Measurements from ENCODE around the gene KCNJ9. TPM values are rescaled to one million over a fixed set of nuclear protein-coding genes. Genes with fewer than 3 reads are reported as not detected.

Gene KCNJ9
- total and polyA plus RNA-seq, 2 of the 4 experiments (the other 2 are of a cell fraction), result not detected

GRCh38 chr1:160112357-160112756 lies 31.0 kb downstream of the KCNJ9 start:
- H3K4me2 ChIP-seq (ENCODE audit: low read depth, low read length), result no peak overlapping the region
- 86% methylated on average over 4 of the region's 12 CpGs; no CpG with 5 or more reads in 1 of the 2 experiments for WGBS, 2 experiments (ENCODE audit: extremely low coverage in 2 of 2, insufficient read length in 1 of 2)
- H2AK9ac ChIP-seq (replicated peaks; ENCODE audit: low read depth, low read length, poor library complexity), result no peak overlapping the region
- H3K18ac ChIP-seq (ENCODE audit: low read depth, low read length), result no peak overlapping the region
- no peak overlapping the region for H2BK5ac ChIP-seq (ENCODE audit: low read depth, low read length, poor library complexity, severe bottlenecking)
- dilution Hi-C loops (cut with HindIII; ENCODE audit: low sequenced_read_pairs, unreplicated experiment), result no loop called here
- no peak overlapping the region for H2BK120ac ChIP-seq (ENCODE audit: low read depth, low read length)
- DNase-seq, result no peak
- ChIA-PET CTCF (interaction anchor here (0.6 kb wide), 1 partner anchor 10 kb away, joined by 5 read pairs; no protein-coding TSS in a partner anchor), POLR2A (ENCODE audit: unreplicated experiment) (no interaction called here)
- H2AFZ ChIP-seq (replicated peaks; ENCODE audit: low read length, poor library complexity), result no peak overlapping the region
- H3K9me3 ChIP-seq (ENCODE audit: control insufficient read depth, insufficient read depth, low read length), result no peaks in the 10 kb centered on the region
- no peak overlapping the region for H3K4me3 ChIP-seq (ENCODE audit: insufficient read depth, low read depth, low read length)
- H3K27me3 ChIP-seq (ENCODE audit: control insufficient read depth, insufficient read depth, low read length), result peaks cover 58% of the 10 kb centered on the region
- H3K9me1 ChIP-seq (ENCODE audit: insufficient read depth, low read length), result no peaks in the 10 kb centered on the region; the same call in 1 of the 2 replicates
- H3K27ac ChIP-seq (ENCODE audit: insufficient read depth, low read length), result no peak overlapping the region
- no peak overlapping the region for H3K9ac ChIP-seq (ENCODE audit: low read depth, low read length)
- no TSS peak for BruUV-seq (replicated peaks)
- TF ChIP-seq BHLHE40 (IDR thresholded peaks at IDR 0.05; ENCODE audit: low read depth, low read length), result no peak
- no peak for TF ChIP-seq NFE2L2 (IDR thresholded peaks at IDR 0.05; ENCODE audit: low read depth, low read length)
- TF ChIP-seq CHD1 (IDR thresholded peaks at IDR 0.05; ENCODE audit: low read depth, low read length), result no peak
- no peak for TF ChIP-seq MXI1 (IDR thresholded peaks at IDR 0.05; ENCODE audit: borderline replicate concordance, low read depth, low read length)
- TF ChIP-seq POLR2A (IDR thresholded peaks at IDR 0.05; ENCODE audit: low read depth, low read length), result no peak
- TF ChIP-seq, protein P1, sequence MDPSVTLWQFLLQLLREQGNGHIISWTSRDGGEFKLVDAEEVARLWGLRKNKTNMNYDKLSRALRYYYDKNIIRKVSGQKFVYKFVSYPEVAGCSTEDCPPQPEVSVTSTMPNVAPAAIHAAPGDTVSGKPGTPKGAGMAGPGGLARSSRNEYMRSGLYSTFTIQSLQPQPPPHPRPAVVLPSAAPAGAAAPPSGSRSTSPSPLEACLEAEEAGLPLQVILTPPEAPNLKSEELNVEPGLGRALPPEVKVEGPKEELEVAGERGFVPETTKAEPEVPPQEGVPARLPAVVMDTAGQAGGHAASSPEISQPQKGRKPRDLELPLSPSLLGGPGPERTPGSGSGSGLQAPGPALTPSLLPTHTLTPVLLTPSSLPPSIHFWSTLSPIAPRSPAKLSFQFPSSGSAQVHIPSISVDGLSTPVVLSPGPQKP (IDR thresholded peaks at IDR 0.05; ENCODE audit: borderline replicate concordance, low read depth, low read length), result no peak
- TF ChIP-seq MAFK (IDR thresholded peaks at IDR 0.05; ENCODE audit: low read depth, low read length), result no peak
- TF ChIP-seq, protein P2, sequence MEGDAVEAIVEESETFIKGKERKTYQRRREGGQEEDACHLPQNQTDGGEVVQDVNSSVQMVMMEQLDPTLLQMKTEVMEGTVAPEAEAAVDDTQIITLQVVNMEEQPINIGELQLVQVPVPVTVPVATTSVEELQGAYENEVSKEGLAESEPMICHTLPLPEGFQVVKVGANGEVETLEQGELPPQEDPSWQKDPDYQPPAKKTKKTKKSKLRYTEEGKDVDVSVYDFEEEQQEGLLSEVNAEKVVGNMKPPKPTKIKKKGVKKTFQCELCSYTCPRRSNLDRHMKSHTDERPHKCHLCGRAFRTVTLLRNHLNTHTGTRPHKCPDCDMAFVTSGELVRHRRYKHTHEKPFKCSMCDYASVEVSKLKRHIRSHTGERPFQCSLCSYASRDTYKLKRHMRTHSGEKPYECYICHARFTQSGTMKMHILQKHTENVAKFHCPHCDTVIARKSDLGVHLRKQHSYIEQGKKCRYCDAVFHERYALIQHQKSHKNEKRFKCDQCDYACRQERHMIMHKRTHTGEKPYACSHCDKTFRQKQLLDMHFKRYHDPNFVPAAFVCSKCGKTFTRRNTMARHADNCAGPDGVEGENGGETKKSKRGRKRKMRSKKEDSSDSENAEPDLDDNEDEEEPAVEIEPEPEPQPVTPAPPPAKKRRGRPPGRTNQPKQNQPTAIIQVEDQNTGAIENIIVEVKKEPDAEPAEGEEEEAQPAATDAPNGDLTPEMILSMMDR (conservative IDR thresholded peaks at IDR 0.05; ENCODE audit: low read depth, low read length), result no peak
- TF ChIP-seq CEBPB (IDR thresholded peaks at IDR 0.05; ENCODE audit: low read depth, low read length), result no peak
- TF ChIP-seq RCOR1 (IDR thresholded peaks at IDR 0.05; ENCODE audit: insufficient replicate concordance, low read length), result no peak
- no peak for TF ChIP-seq RFX5 (IDR thresholded peaks at IDR 0.05; ENCODE audit: low read depth, low read length)
- TF ChIP-seq FOS (IDR thresholded peaks at IDR 0.05; ENCODE audit: low read depth, low read length), result no peak
- TF ChIP-seq MAZ (IDR thresholded peaks at IDR 0.05; ENCODE audit: borderline replicate concordance, low read depth, low read length), result no peak
- no peak for TF ChIP-seq SMC3 (IDR thresholded peaks at IDR 0.05; ENCODE audit: low read depth, low read length)
- TF ChIP-seq RAD21 (IDR thresholded peaks at IDR 0.05; ENCODE audit: low read length), result no peak
- TF ChIP-seq, protein P3, sequence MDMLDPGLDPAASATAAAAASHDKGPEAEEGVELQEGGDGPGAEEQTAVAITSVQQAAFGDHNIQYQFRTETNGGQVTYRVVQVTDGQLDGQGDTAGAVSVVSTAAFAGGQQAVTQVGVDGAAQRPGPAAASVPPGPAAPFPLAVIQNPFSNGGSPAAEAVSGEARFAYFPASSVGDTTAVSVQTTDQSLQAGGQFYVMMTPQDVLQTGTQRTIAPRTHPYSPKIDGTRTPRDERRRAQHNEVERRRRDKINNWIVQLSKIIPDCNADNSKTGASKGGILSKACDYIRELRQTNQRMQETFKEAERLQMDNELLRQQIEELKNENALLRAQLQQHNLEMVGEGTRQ (IDR thresholded peaks at IDR 0.05; ENCODE audit: low read depth, low read length), result no peak
- H3K4ac ChIP-seq (ENCODE audit: low read depth, low read length), result no peak overlapping the region
- H4K8ac ChIP-seq (ENCODE audit: low read depth in 2 of 2, low read length in 2 of 2), result no peak overlapping the region
- H3K56ac ChIP-seq (ENCODE audit: extremely low read depth, insufficient read depth, low read length), result no peak overlapping the region
- no peak overlapping the region for H3K14ac ChIP-seq (replicated peaks; ENCODE audit: low read depth, low read length)
- H4K20me1 ChIP-seq (ENCODE audit: insufficient read depth, low read length), result no peaks in the 10 kb centered on the region
- H2AK5ac ChIP-seq (ENCODE audit: low read depth, low read length), result no peak overlapping the region
- ATAC-seq (ENCODE audit: low read depth), result no peak
- H3K4me1 ChIP-seq (ENCODE audit: control insufficient read depth, insufficient read depth, low read length), result peaks cover 17% of the 10 kb centered on the region
- H4K91ac ChIP-seq (ENCODE audit: insufficient read depth, low read depth, low read length), result no peak overlapping the region
- H3K79me1 ChIP-seq (ENCODE audit: low read depth in 1 of 2, low read length in 2 of 2), result no peaks in the 10 kb centered on the region
- H2BK15ac ChIP-seq (ENCODE audit: low read depth, low read length), result no peak overlapping the region
- in situ Hi-C loops (cut with MboI; ENCODE audit: low sequenced_read_pairs), result no loop called here
- no peaks in the 10 kb centered on the region for H3K36me3 ChIP-seq (ENCODE audit: control insufficient read depth, insufficient read depth, low read length)
- H3K23ac ChIP-seq (ENCODE audit: low read depth, low read length), result no peak overlapping the region
- intact Hi-C loops (cut with micrococcal nuclease), result no loop called here
- H4K5ac ChIP-seq (ENCODE audit: low read depth, low read length), result no peak overlapping the region
- H2BK20ac ChIP-seq (ENCODE audit: low read depth, low read length), result no peak overlapping the region

Data from IMR-90 (cell line).